Mononuclear cell (primary cell): Measurements from ENCODE around the gene AP4E1. TPM values are rescaled to one million over a fixed set of nuclear protein-coding genes. Genes with fewer than 3 reads are reported as not detected.
"Not testable (repeated sequence)": the region's sequence is repeated elsewhere in the genome, so short reads cannot be mapped to it uniquely, and the experiment has no call there.

Source experiments
- H3K27me3 ChIP-seq: 2 replicates; pipeline ENCODE4 v1.6.0; 2011; ENCODE audit warnings: low read length, control low read depth; ENCODE audit not compliant: insufficient read depth
- H3K4me1 ChIP-seq: 2 replicates; pipeline ENCODE4 v1.5.1; 2011; ENCODE audit warnings: mild to moderate bottlenecking, low read length, control low read depth; ENCODE audit not compliant: insufficient read depth
- H3K4me3 ChIP-seq: 2 replicates; pipeline ENCODE4 v1.5.1; 2011; ENCODE audit warnings: mild to moderate bottlenecking, low read length, moderate library complexity
- H3K9me3 ChIP-seq: 2 replicates; pipeline ENCODE4 v1.5.1; 2011; ENCODE audit warnings: low read depth, mild to moderate bottlenecking, control low read depth, low read length
- total RNA-seq: library from RNA; depleted of rRNA; stranded (reverse); fragments of >200 nt; gene quantifications from one replicate; pipeline ENCODE4 v1.2.3, GENCODE V29; 2012

Gene AP4E1
- 11.2 TPM for total RNA-seq

DNA sequence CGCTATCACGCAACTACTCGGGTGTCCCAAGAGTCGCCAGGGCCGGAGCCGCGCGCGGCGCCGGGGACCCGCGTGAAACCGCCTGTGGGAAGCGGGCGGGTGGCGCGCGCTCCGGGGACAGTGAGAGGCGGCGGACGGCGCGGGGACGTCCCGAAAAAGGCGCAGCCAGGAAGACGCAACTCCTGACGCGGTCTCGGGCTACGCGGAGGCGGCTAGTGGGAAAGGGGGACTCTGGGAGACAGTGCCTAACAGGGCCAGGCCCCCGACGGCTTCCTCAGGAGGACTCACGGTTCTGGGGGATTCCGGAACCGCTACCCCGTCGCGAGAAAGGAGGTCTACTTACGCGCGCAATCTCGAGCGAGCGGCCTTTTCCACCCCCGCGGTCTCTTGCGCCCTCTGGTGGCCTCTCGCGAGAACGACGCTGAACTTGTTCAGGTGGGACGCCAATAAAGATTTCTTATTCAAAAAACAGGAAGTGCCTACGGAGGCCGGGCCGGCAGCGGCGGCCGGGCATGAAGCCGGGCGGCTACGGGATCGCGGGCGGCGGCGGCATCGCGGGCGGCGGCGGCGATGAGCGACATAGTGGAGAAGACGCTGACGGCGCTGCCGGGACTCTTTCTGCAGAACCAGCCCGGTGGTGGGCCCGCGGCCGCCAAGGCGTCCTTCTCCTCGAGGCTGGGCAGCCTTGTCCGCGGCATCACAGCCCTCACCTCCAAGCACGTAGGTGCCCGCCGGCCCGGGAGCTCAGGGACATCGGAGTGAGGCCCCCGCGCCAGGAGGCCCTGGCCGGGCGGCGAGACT lies at the start of gene AP4E1:
Gene AP4E1 (plus strand): TSS at position 475 of the 801 bp plus-strand sequence. CDS start 96 bp downstream, at position 571.
- Histone ChIP-seq H3K9me3 (no peaks in the 10 kb centered on the region), H3K27me3 (no peaks in the 10 kb centered on the region), H3K4me1 (peaks cover 45% of the 10 kb centered on the region), H3K4me3 (peak within 1 kb of the TSS; percentile 97)

DNA sequence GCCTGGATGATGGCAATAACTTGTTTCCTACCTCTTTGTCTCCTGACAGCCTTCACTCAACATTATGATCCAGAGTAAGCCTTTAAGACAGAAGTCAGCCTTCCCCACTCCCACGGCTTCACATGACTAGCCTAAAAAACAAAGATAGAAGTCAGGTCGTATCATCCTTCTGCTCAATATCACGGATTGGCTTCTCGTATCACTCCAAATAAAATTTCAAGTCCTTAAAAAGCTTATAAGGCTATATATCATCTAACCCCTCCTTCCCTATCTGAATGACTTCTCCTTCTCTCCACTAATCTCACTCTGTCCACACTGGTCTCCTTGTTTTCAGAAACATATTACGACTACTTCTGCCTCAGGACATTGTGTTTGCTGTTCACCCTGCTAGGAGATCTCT lies 47.7 kb upstream of the AP4E1 start:
- no peaks in the 10 kb centered on the region for H3K4me1 ChIP-seq

DNA sequence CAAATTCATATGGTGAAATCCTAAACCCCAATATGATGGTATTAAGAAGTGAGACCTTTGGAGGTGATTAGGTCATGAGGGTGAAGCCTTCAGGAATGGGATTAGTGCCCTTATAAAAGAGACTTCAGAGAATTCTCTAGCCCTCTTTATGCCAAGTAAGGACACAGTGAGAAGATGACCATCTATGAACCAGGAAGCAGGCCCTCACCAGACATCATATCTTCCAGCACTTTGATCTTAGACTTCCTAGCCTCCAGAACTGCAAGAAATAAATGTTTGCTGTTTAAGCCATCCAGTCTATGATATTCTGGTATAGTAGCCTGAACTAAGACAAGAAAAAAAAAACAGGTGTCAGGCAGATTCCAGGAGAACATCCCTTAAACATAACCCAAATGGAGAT lies 45.9 kb upstream of the AP4E1 start:
- H3K27me3 ChIP-seq = no peaks in the 10 kb centered on the region
- H3K9me3 ChIP-seq = no peaks in the 10 kb centered on the region
- H3K4me1 ChIP-seq = no peaks in the 10 kb centered on the region
- no peak overlapping the region for H3K4me3 ChIP-seq

More for the DNA sequence above, 47.7 kb upstream of the AP4E1 start:
- Histone ChIP-seq H3K27me3 (no peaks in the 10 kb centered on the region), H3K4me3 (no peak overlapping the region), H3K9me3 (no peaks in the 10 kb centered on the region)

DNA sequence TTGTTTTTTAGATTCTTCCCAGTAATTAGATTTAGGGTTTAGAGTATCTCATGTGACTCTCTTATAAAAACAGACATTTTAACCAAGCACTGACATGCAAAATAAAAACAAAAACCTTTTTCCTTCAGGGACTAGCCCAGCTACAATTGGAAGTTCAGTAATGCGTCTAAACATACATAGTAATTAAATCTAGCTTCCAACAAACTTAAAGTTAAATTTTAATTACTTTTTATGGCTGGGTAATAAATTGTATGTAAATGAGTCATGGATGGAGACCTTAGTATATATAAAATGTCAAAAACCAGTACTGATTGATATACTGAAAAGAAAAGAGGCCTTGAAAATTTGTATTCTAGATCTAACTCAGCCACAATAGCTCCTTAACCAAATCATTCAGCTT lies 43.6 kb upstream of the AP4E1 start:
- Histone ChIP-seq H3K27me3 (no peaks in the 10 kb centered on the region), H3K4me1 (no peaks in the 10 kb centered on the region), H3K9me3 (no peaks in the 10 kb centered on the region), H3K4me3 (no peak overlapping the region)

DNA sequence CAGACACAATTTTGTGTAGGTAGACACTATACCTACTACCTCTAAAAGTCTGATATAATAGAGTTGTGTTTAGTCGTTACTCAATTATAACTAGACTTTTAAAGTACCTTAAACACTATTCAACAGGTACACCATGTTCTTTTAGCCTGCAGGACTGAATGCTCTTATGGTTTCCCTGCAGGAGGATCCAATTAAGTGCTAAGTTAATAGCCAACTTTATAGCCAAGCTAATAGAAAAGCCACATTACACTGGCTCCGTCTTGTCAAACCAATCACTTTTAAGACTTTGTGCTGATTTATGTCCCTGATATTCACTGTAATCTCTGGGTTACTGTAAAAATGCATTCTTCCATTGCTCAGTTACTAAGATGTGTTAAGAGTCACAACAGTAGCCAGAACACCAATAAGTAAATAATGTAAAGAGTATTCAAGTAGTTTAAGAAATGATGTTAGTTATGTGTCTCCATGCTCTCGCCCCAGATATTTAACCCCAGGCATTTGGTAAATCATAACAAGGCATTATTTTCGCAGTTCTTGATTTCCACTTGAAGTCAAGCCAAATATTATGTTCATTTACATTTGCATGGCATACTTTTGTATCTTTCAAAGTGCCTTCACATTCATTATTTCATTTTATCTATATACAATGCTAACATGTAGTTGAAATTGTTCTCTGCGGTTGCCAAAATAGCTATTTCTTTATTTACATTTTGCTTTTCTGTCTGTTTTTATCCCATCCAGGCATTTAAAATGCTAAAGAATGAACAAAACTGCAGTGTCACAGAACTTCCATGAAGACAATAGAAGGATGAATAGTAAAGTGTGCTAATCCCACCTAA lies 42.7 kb upstream of the AP4E1 start:
- H3K27me3 ChIP-seq = no peaks in the 10 kb centered on the region
- no peaks in the 10 kb centered on the region for H3K9me3 ChIP-seq
- H3K4me3 ChIP-seq = no peak overlapping the region
- no peaks in the 10 kb centered on the region for H3K4me1 ChIP-seq

DNA sequence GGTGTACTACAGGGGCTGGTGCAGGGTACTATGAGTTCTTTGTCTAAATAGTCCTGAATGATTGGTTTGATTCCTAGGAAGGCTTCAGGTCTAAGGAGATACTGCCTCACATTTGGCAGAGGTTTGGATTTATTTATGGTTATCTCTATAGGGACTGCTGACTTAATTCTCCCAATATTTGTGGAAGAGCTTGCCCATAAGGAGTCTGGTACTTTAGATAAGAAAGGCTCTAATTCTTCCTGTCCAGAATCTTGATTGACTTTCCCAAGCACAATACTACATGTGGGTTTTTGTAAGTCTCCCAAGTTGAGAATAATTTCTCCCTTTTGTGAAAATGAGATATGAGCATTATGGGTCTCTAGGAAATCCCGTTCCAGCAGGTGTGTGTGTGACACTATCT lies 36.7 kb upstream of the AP4E1 start:
- H3K9me3 ChIP-seq = no peaks in the 10 kb centered on the region
- H3K4me3 ChIP-seq = no peak overlapping the region
- peaks cover 24% of the 10 kb centered on the region for H3K4me1 ChIP-seq
- no peaks in the 10 kb centered on the region for H3K27me3 ChIP-seq

DNA sequence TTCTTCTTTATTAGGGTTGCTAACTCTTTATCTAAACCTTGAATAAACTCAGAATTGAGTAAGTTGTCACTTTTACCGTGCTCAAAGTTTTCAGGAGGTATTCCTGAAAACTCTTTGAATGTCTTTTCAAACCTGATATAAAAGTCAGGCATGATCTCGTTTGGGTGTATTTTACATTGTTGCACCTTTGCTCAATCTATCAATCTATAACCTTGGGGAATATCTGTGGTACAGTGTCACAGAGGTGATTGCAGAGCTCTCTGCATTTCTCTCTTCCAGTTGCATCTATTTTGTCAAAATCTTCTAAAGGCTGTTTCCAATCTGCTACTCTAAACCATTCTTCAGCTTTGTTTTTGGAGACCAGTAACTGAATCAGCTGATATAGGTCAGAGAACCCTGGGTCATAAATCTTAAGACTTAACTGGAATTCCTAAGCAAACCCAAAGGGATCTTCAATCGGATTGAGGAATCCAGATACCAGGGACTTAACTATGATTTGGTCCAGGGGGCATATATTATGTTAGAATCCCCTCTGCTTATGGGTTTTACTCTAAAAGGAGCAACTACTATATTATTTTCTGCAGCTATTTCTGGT lies 35.6 kb upstream of the AP4E1 start:
- Histone ChIP-seq H3K4me1 (peaks cover 33% of the 10 kb centered on the region), H3K9me3 (no peaks in the 10 kb centered on the region), H3K4me3 (no peak overlapping the region), H3K27me3 (no peaks in the 10 kb centered on the region)

DNA sequence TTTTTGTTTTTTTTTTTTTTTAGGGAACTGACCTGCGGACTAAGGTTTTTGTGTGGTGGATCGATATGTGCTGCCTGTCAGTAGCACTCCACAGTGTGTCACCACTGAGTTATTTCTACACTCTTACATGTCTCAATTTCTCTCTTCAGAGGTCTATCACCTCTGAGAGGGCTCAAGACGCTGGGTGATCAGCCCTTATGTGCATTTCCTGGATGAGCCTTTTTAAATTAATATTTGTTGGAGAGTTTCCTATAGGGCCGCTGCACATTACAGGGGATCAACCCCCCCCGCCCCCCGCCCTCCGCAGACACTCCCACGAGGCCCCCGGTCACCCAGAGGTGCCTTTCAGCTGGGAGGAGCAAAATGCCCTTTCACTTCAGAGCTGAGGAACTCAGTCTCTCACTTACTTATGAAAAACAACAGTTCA lies 34.5 kb upstream of the AP4E1 start:
- Histone ChIP-seq H3K27me3 (no peaks in the 10 kb centered on the region), H3K4me3 (no peak overlapping the region), H3K4me1 (peaks cover 36% of the 10 kb centered on the region), H3K9me3 (no peaks in the 10 kb centered on the region)

DNA sequence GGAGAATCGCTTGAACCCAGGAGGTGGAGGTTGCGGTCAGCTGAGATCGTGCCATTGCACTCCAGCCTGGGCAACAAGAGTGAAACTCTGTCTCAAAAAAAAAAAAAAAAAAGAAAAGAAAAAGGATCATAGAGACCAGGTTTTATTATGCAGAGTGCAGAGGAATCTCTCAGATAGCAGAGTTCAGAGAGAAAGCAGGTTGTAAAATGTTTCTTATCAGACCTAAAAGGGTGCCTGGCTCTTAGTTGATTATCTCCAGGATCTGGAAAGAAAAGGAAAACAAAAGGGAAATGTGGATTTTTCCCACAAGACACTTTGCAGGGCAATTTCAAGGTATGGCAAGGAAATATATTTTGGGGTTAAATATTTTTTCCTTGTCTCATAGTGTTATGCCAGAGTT lies 33.2 kb upstream of the AP4E1 start:
- not testable (repeated sequence) for H3K27me3 ChIP-seq, H3K4me3 ChIP-seq, H3K9me3 ChIP-seq
- peaks cover 49% of the 10 kb centered on the region for H3K4me1 ChIP-seq

DNA sequence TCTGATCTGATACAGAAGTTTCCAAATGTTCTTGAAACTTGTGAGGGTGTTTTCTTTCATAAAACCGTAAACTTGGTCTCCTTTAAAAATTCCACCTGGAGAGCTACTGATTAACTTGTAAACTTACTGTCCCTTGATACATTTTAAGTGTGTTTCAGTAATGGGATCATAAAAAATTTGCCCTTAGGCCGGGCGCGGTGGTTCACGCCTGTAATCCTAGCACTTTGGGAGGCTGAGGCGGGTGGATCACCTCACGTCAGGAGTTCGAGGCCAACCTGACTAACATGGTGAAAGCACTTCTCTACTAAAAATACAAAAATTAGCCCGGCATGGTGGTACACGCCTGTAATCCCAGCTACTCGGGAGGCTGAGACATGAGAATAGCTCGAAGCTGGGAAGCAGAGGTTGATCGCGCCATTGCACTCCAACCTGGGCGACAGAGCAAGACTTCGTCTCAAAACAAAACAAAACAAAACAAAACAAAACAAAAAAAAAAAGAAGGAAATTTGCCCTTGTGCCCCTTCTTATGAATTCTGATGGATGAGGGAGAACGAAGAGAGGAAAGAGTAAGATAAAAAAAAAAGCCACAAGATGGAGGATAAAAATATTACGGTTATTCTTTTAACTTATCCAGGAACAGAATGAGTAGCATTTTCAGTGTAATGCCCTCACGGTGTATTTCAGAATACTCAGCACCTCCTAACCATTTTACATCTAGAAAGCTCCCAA lies 32.1 kb upstream of the AP4E1 start:
- H3K4me1 ChIP-seq = peaks cover 60% of the 10 kb centered on the region
- H3K4me3 ChIP-seq = peak overlapping the region; percentile 1
- H3K9me3 ChIP-seq = no peaks in the 10 kb centered on the region
- H3K27me3 ChIP-seq = no peaks in the 10 kb centered on the region

DNA sequence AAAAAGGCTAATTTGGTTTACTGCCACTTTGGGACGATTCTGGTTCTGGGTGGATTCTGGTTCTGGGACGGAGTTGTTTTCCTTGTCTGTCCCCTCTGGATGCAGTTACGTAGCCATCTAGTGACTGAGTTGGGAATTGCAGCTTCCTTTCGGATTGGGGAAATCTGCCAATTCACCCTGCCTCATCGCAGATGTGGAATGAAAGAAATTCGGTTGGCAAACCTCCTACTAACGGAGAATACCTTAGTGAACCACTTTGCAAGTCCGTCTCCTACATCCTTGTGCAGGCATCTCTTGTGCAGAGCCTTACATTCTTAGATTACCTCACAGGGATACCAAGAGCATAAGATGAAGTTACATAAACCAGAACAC lies 31.5 kb upstream of the AP4E1 start:
- Histone ChIP-seq H3K4me1 (peaks cover 66% of the 10 kb centered on the region), H3K9me3 (no peaks in the 10 kb centered on the region), H3K4me3 (peak overlapping the region; percentile 1), H3K27me3 (no peaks in the 10 kb centered on the region)

DNA sequence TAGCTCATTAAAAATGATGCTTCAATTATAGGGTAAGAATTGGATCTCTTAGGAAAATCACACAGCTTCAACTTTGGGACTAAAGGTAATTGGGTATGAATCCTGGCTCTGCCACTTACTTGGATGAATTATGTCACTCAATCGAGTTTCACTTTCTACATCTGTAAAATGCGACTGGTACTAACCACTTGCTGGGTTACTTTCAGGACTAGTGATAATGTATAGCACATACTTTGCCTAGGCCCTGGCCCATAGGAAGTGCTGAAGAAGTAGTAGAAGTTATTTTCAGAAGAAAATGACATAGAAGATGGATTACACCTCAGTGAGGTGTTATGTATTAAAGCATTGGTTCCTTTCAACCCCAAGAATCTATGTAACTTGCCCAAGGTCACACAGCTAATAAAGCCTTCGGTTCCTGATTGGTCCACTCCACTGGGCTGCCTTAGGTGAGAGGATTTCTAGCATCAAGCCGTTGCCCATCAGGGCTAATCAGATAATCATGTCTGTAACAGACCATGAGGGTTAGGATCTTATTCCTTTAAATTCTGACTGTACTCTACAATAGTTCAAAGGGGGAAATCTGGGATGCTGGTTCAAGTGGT lies 29.4 kb upstream of the AP4E1 start:
- Histone ChIP-seq H3K4me1 (peaks cover 75% of the 10 kb centered on the region), H3K4me3 (no peak overlapping the region), H3K9me3 (no peaks in the 10 kb centered on the region), H3K27me3 (no peaks in the 10 kb centered on the region)

DNA sequence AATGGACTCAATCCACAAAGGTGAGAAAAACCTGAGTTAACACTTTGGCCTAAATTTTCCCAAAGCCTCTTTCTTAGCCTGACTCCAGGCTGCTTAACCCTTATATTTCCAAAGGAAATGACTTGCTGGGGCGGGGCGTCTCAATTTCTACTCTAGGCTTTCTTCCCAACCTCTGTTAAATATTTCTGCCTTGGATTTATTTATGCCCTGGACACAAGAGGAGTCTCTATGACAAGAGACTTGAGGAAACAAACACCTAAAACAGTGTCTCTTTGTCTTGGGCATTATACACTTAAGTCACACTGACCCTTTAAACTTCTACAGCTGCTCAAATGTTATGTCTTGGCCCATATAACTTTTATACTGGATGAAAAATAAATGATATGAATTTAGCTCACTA lies 28.3 kb upstream of the AP4E1 start:
- Histone ChIP-seq H3K9me3 (no peaks in the 10 kb centered on the region), H3K4me1 (peaks cover 77% of the 10 kb centered on the region), H3K4me3 (no peak overlapping the region), H3K27me3 (no peaks in the 10 kb centered on the region)

DNA sequence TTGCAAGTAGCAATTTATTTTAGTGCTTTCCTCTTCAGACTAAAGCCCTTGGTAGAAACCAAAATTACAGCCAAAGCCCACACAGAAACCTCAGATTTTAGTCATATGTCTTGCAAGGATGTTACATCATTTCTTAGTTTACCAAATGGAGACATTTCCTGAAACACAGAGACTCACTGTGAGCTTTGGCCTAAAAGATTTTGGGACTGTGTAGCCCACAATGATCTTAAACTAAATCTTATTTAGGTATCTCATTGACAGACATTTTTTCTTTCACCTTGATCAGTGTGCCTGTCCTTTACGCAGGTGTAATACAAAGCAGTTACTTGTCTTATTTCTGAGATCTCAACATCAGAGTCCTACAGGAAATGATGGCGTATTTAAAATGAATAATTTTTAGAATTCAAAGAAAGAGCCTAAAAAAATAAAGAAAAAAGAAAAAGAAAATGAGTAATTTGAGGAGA lies 27.8 kb upstream of the AP4E1 start:
- Histone ChIP-seq H3K9me3 (no peaks in the 10 kb centered on the region), H3K27me3 (no peaks in the 10 kb centered on the region), H3K4me1 (peaks cover 82% of the 10 kb centered on the region), H3K4me3 (no peak overlapping the region)
